ENCODE results near the gene NTRK1.

DNA sequence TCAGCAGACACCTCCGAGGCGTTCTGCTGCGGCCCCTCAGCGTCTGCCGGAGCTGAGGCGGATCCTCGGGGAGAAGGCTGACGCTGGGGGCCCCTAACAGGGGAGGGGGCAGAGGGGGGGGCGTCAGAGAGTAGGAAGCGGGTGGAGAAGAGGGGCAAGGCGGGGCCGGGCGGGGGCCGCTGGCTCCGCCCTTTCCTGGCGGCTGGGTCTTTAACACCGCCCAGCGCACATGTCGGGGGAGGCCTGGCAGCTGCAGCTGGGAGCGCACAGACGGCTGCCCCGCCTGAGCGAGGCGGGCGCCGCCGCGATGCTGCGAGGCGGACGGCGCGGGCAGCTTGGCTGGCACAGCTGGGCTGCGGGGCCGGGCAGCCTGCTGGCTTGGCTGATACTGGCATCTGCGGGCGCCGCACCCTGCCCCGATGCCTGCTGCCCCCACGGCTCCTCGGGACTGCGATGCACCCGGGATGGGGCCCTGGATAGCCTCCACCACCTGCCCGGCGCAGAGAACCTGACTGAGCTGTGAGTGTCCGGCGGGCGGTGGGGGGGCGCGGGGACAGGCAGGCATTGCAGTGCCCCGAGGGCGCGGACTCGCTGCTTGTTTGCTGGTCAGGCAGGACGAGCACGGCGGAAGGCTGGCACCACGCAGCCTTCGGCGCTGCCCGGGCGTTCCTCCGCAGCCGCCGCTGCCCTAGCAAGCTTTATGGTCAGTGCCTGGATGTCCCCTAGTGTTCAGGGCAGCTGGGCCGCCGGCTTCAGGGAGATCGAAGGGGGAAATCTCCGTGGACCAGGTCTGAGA lies at the start of gene NTRK1:
- TF ChIP-seq, protein P1, sequence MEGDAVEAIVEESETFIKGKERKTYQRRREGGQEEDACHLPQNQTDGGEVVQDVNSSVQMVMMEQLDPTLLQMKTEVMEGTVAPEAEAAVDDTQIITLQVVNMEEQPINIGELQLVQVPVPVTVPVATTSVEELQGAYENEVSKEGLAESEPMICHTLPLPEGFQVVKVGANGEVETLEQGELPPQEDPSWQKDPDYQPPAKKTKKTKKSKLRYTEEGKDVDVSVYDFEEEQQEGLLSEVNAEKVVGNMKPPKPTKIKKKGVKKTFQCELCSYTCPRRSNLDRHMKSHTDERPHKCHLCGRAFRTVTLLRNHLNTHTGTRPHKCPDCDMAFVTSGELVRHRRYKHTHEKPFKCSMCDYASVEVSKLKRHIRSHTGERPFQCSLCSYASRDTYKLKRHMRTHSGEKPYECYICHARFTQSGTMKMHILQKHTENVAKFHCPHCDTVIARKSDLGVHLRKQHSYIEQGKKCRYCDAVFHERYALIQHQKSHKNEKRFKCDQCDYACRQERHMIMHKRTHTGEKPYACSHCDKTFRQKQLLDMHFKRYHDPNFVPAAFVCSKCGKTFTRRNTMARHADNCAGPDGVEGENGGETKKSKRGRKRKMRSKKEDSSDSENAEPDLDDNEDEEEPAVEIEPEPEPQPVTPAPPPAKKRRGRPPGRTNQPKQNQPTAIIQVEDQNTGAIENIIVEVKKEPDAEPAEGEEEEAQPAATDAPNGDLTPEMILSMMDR (IDR thresholded peaks at IDR 0.05; ENCODE audit: insufficient read depth, low read length): no peak
- no peak for TF ChIP-seq SPI1 (IDR thresholded peaks at IDR 0.05; ENCODE audit: borderline replicate concordance, low read depth)
